Sciatic nerve (tissue), 2 donors: ENCODE results near the gene CASP9. TPM values are rescaled to one million over a fixed set of nuclear protein-coding genes. Genes with fewer than 3 reads are reported as not detected.
A peak's percentile ranks its signal among the peaks of the same experiment; 100 is the strongest.
"Not testable (repeated sequence)": the region's sequence is repeated elsewhere in the genome, so short reads cannot be mapped to it uniquely, and the experiment has no call there.

Source experiments
- ATAC-seq: fragments of 200-7000 bp; cut with Tn5 transposase; one replicate; pipeline ENCODE4 v1.9.1; 2020; ENCODE audit warnings: mild to moderate bottlenecking, moderate library complexity
- DNase-seq: peaks from one replicate; pipeline ENCODE4 v3.0.0-alpha.2; 2020; ENCODE audit warnings: low spot score
- intact Hi-C: fragments of 100-400 bp; cut with DNase I; formaldehyde crosslinking; loops from one replicate; pipeline ENCODE4 v1.14.2; 2022
- total RNA-seq: library from RNA; stranded (reverse); fragmentation: NEBNext Ultra II Directional; extraction: Animal tissue kit (Norgen Biotek cat#: 25700); gene quantifications from one replicate; pipeline ENCODE4 v1.2.1, GENCODE V29; 2021
- donor health status: DM: no; HTN: no; CAD: no.
- donor health status: DM: no; HTN: no; CAD: no.

CASP9 gene
- total RNA-seq, 1 donor from 2014 or later = 25.1 TPM

GRCh38 chr1:15526490-15527339 is 2.7 kb upstream of the CASP9 start, which contains the start of gene DNAJC16:
DNAJC16 (plus strand) TSS chr1:15526848; CDS start chr1:15529106, 2,258 bp downstream.
- DNase-seq (peak; percentile 100), ATAC-seq (peak; percentile 78)
- intact Hi-C loops = no loop called here

GRCh38 chr1:15526021-15526489 is 2.0 kb upstream of the CASP9 start:
- intact Hi-C loops = no loop called here

GRCh38 chr1:15525050-15526020 is 1.3 kb upstream of the CASP9 start:
- intact Hi-C loops = no loop called here
- ATAC-seq = peak; percentile 16
- peak; percentile 100 for DNase-seq

More at GRCh38 chr1:15526021-15526489, 2.0 kb upstream of the CASP9 start:
- ATAC-seq (no peak), DNase-seq (no peak)

- DNase-seq = peak; percentile 100
- intact Hi-C loops = no loop called here
- ATAC-seq = peak; percentile 82
Measured at GRCh38 chr1:15524283-15525049, 451 bp upstream of the CASP9 start.

GRCh38 chr1:15523104-15524020 is 653 bp downstream of the CASP9 start:
- intact Hi-C loops = no loop called here
- peak; percentile 55 for DNase-seq

GRCh38 chr1:15522551-15522950 is 1.5 kb downstream of the CASP9 start:
- intact Hi-C loops = no loop called here
- DNase-seq (peak; percentile 40), ATAC-seq (no peak)

More at GRCh38 chr1:15523104-15524020, 653 bp downstream of the CASP9 start:
- no peak for ATAC-seq

- intact Hi-C loops, ATAC-seq, DNase-seq: not testable (repeated sequence)
Measured at GRCh38 chr1:15521206-15521906, 2.7 kb downstream of the CASP9 start.

GRCh38 chr1:15519625-15520024 is 4.4 kb downstream of the CASP9 start:
- intact Hi-C loops = no loop called here
- no peak for DNase-seq
- ATAC-seq = no peak

GRCh38 chr1:15515022-15515663 is 8.9 kb downstream of the CASP9 start:
- intact Hi-C loops = no loop called here
- no peak for DNase-seq
- ATAC-seq = no peak

- ATAC-seq, intact Hi-C loops: not testable (repeated sequence)
- DNase-seq = peak; percentile 33
Measured at GRCh38 chr1:15514557-15514956, 9.5 kb downstream of the CASP9 start.

- DNase-seq = no peak
- ATAC-seq = no peak
- intact Hi-C loops = no loop called here
Measured at GRCh38 chr1:15513919-15514318, 10.1 kb downstream of the CASP9 start.

- peak; percentile 7 for DNase-seq
Measured at GRCh38 chr1:15513192-15513591, 10.8 kb downstream of the CASP9 start.

GRCh38 chr1:15510611-15511405 is 13.2 kb downstream of the CASP9 start:
- ATAC-seq (no peak), DNase-seq (peak; percentile 54)
- intact Hi-C loops = no loop called here

More at GRCh38 chr1:15513192-15513591, 10.8 kb downstream of the CASP9 start:
- intact Hi-C loops = no loop called here
- no peak for ATAC-seq

GRCh38 chr1:15509586-15509985 is 14.4 kb downstream of the CASP9 start:
- DNase-seq (no peak), ATAC-seq (no peak)
- intact Hi-C loops = no loop called here

GRCh38 chr1:15508700-15509487 is 15.1 kb downstream of the CASP9 start:
- DNase-seq (peak; percentile 19), ATAC-seq (no peak)
- intact Hi-C loops = no loop called here
